OCI-LY3 (cell line): ENCODE measurements around the gene ANGPTL1.

Experiments used
- EZH2phosphoT487 ChIP-seq: fragments of 200-600 bp; shearing (Covaris generic); IDR thresholded peaks from 2 replicates; pipeline ENCODE4 v1.6.1; 2018; ENCODE audit warnings: antibody characterized with exemption, mixed run types, low read depth
- TF ChIP-seq, protein P1 (sequence below): fragments of 200-600, 300-600 bp; sonication (generic); IDR thresholded peaks from 2 replicates; pipeline ENCODE4 v1.5.1; 2014; ENCODE audit warnings: antibody characterized with exemption, low read length, low read depth

DNA sequence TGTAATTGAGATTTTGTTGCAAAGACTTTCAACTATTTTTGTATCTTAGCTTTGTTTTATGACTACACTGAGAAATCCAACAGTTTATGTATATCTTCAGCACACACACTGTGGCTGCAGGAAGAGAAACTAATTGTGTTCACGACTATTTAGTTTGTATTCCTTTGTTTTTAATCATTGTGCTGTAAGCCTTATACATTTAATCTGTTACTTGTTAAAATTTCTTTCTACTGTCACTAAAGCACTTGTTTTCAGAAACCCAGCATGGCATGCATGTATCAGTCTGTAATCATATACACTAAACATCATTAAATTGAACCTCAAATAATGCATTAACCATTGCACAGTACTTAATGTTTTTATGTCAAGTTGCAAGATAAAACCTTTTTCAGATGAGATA, 656 bp downstream of the ANGPTL1 start:
- TF ChIP-seq, protein P1, sequence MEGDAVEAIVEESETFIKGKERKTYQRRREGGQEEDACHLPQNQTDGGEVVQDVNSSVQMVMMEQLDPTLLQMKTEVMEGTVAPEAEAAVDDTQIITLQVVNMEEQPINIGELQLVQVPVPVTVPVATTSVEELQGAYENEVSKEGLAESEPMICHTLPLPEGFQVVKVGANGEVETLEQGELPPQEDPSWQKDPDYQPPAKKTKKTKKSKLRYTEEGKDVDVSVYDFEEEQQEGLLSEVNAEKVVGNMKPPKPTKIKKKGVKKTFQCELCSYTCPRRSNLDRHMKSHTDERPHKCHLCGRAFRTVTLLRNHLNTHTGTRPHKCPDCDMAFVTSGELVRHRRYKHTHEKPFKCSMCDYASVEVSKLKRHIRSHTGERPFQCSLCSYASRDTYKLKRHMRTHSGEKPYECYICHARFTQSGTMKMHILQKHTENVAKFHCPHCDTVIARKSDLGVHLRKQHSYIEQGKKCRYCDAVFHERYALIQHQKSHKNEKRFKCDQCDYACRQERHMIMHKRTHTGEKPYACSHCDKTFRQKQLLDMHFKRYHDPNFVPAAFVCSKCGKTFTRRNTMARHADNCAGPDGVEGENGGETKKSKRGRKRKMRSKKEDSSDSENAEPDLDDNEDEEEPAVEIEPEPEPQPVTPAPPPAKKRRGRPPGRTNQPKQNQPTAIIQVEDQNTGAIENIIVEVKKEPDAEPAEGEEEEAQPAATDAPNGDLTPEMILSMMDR: no peak
- TF ChIP-seq EZH2phosphoT487: no peak
